NCI-H1092 (cell line): ENCODE data around the gene IQCN.
A peak's percentile ranks its signal among the peaks of the same experiment; 100 is the strongest.

ENCODE experiments used
- DNase-seq: peaks from one replicate; lab custom pipeline; 2025; lab: John Stamatoyannopoulos, UW

The IQCN gene

DNA sequence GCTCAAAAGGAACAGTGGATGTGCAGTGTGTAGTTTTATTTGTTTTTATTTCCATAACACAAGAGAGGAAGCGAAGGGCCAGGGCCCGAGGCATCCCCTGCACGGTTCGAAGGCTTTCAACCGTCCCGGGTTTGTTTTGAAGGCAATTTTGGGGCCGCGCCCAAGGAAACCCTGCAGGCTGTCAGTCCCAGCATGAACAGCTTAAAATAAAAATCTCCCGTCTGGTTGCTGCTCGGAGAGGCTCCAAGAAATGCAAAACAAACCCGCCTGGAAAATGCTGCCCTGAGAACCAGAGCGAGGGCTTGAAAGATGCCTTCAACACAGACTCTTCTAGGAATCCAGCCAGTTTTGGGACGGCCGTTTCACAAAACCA, 32.6 kb upstream of the IQCN start:
- no peak for DNase-seq

DNA sequence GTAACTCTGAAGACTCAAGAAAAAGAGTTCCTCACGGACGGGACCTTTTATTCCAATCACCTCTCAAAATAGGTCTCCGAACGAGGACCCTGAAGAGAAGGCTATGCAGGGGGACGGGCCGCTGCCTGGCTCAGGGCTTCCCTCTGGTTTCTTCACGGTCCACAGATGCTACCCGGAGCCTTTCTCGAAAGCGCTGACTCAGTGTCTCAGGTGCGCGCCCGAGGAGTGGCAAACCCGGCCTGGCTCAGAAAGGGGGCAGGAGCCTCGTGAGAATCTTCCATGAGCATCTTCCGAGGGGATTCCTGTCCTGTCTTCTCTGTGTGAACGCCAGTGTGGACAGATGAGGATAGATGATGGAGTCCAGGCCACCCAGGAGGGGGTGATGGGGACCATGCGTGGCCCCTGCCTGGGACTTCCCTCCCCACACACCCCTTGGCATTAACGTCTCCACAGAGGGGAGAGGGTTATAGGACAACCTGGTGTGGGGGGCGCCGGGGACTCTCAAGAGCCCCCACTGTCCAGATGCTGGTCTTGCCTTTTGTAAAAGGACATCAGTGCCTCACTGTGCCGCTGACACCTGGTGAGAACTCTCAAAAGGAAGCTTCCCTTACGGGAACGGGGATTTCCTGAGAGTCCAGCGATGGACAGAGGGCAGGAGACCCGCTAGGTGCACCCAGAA, 32.1 kb upstream of the IQCN start:
- no peak for DNase-seq

DNA sequence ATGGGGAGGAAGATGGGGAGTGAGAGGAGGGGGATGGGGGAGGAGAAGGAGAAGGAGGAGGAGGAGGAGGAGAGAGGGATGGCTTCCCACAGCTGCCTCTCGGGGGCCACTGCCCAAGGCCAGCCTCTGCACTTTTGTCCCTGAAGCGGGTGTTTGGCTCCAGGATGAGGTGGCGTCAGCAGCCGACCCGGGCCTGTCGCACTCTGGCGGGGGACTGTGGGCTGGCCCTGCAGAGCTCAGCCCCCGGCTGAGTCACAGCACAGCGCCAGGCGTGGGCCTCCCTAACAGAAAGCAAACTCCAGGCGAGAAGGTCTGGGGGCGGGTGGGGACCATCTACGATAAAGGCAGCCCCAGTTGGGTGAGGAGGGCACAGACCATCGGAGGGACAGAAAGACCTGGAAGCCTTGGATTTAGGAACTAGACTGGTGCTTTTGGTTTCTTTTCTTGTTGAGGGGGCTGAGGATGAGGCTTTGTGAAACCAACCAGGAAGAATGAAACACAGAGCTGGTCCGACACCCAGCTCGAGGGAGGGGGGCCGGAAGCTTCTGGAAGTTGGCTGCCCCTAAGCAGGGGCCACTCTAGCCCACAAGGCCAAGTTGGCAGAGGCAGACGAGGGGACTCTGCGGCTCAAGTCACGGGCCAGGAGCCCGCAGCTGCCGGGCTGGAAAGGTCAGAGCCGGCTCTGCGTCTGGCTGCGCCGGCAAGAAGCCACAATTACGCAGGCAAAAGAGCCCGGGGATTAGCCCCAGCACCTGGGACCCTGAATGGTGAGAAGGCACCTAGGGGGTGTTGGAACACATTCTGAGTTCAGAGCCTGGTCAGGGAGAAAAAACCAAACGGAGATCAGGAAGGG, 30.4 kb upstream of the IQCN start:
- no peak for DNase-seq

DNA sequence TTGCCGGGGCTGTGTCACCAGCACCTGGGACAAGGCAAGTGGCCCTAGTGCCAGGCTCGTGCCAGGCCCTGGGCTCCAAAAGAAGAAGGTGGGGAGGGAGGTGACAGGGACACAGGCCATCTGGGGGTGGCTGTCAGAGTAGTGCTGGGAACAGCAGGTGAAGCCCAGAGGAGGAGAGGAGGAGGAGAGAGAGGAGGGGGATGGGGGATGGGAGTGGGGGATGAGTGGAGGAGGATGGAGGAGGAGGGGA, 29.9 kb upstream of the IQCN start:
- no peak for DNase-seq

DNA sequence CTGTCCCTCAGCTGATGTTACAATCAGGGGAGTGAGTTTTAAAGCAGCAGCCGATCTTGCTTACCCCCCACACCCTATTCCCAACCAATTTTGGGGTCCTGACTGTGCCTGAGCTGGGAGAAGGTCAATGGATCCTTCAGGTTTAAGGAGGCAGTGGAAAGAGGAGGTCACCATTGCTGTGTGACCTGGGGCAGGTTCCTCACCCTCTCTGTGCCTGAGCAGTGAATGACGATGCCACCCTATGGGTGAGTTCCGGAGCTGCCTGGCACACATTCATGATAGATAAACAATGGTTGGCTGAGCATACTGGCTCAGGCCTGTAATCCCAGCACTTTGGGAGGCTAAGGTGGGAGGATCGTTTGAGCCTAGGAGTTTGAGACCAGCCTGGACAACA, 27.5 kb upstream of the IQCN start:
- no peak for DNase-seq

DNA sequence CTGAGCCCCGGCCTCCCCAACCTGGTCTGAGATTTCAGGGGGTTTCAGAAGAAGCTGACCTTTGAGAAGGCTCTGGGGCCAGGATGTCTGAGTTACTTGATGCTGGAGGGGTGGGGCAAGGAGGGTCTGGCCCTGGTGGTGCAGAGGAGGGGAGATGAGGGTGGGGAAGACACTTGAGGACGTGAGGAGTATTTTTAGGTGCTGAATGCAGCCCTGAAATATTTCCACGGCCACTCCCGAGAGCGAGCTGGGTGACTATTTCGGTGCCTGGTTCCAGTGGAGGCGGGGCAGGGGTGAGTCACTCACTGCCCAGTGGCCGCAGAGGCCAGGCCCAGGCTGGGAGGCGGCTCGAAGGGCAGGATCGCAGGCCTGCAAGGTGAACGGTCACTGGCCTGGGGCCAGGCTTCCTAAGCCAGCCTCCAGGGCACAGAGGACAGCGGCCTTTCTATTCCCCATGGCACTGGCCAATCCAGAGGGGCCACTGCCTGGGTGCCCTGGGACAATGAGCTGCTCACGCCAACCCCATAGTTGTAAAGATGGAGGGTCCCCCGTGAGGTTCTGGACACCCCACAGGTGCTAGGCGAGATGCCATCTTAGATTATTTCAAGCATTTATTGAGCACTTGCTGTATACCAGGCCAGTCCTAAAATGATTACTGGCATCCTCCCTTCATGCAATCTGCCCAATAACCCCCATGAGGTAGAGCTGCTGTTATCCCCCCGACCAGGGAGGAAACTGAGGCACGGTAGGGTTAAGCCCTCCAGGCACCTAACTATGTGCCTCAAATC, 26.9 kb upstream of the IQCN start:
- no peak for DNase-seq

DNA sequence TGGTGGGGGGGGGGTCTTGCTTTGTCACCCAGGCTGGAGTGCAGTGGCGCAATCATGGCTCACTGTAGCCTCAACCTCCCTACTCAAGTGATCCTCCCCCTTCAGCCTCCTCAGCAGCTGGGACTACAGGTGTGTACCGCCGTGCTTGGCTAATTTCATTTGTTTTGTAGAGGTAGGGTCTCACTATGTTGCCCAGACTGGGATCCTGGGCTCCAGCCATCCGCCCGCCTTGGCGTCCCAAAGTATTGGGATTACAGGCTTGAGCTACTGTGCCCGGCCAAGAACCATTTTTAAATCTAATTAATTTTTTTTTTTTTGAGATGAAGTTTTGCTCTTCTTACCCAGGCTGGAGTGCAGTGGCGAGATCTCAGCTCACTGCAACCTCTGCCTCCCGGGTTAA, 25.4 kb upstream of the IQCN start:
- DNase-seq, result no peak

DNA sequence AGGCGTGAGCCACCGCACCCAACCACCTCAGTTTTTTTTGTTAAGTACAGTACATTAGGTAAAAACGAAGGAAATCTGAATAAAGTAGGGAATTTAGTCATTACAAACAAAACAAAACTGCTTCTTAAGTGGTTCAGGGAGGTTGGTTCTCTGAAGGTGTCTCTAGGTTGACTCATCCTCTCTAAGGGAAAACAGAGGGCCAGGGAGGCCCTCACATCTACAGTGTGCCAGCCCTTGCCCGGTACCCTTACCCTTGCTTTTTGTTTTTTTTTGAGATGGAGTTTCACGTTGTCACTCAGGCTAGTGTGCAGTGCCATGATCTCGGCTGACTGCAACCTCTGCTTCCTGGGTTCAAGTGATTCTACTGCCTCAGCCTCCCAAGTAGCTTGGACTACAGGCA, 24.3 kb upstream of the IQCN start:
- DNase-seq, result no peak

DNA sequence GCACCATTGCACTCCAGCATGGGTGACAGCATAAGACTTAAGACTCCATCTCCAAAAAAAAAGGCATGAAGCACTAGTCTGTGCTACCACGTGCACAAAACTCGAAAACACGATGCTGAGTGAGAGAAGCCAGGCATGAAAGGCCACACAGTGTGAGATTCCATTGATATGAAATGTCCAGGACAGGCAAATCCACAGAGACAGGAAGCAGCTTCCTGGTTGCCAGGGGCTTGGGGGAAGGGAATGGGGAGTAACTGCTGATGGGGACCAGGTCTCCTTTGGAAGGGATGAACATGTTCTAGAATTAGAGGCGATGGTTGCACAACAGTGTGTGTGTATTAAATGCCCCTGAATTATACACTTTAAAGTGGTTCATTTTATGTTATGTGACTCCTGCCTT, 23.1 kb upstream of the IQCN start:
- DNase-seq, result no peak

DNA sequence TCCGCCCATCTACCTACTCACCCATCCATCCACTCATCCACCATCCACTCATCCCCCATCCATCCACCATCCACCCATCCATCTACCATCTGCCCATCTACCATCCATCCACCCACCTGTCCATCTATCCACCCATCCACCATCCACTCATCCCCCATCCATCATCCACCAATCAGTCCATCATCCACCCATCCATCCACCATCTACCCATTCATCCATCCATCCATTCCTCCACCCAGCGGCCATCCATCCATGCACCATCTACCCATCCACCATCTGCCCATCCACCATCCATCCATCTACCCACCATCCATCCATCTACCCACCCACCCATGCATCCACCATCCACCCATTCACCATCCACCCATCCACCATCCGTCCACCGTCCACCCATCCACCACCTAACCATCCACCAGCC, 20.8 kb upstream of the IQCN start:
- no peak for DNase-seq

DNA sequence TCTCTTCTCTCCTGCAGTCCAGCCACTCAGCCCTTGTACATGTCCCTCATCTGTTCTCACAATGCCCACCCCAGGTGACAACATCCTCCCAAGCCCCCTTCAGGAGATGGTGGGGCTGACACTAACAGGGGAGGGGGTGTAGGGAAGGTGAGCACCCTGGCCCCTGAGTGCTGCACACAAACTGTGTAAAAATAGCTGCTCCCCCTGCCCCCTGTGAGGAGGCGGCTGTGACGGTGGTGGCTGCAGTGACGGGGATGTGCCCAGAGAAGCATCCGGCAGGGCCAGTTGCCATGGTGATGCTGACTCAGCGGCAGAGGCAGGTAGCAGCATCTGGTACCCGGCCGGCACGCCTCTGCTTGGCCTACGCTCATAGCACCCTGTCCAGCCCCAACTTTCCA, 20.2 kb upstream of the IQCN start:
- DNase-seq, result no peak

DNA sequence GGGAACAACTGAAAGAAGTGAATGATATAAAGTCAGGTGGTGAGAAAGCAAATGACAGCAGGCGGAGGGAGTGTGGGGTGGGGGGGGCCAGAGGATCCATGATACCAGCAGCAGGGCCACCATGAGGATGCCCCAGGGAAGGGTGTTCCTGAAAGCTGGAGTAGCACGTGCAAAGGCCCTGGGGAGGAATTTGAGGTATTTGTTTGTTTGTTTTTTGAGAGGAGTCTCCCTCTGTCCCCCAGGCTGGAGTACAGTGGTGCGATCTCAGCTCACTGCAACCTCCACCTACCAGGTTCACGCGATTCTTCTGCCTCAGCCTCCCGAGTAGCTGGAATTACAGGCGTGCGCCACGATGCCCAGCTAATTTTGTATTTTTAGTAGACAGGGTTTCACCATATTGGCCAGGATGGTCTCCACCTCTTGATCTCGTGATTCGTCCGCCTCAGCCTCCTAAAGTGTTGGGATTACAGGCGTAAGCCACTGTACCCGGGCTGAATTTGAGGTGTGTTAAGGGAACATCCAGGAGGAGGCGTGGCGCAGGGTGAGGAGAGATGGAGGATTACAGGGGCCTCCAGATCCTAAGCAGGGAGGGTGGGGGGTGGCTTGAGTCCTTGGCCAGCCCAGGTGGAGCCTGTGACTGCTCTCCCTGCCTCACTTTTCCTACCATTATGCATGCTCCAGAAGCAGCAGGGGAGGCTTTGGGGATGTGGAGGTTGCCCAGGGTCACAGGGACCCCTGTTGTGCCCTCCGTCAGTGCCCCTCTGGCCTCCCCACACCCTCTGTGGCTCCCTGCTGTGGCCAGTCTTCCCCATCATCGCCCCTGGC, 19.6 kb upstream of the IQCN start:
- no peak for DNase-seq

DNA sequence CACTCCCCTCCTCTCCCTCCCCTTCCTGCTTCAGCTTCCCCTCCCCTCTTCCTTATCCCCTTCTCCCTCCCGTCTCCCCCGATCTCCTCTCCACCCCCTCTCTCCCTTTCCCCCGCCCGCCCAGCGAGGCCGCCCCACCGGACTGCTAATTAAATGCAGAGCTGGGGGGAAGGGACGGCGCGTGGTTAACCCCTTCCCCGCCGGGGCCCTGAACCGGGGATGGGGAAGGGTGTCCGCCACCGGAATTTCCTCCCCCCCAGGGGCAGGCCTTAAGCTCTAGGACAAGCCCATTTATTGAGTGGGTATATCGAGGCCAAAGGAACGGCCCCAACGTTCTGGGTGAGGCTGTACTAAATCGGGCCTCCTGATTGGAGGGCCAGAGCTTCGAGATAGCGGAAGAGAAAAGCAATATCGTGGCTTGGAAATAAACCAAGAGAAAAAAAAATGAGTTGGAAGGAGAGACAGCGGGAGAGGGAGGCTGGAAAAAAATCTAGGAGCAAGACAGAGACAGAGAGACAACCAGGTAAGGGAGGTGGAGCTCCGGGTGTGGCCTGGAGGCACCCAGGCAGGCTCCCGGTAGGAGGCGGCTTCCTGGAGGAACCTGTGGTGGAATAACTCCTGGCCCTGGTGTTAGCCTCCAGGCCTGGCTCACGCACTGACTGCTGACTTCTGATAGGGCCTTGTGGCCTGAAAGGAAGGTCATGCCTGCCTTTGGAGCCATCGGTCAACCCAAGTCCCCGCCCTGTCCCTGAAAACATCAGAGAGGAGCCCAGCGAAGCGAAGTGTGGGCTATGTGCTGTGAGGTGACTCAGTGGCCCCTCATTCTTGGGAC, 18.8 kb upstream of the IQCN start:
- DNase-seq, result no peak

DNA sequence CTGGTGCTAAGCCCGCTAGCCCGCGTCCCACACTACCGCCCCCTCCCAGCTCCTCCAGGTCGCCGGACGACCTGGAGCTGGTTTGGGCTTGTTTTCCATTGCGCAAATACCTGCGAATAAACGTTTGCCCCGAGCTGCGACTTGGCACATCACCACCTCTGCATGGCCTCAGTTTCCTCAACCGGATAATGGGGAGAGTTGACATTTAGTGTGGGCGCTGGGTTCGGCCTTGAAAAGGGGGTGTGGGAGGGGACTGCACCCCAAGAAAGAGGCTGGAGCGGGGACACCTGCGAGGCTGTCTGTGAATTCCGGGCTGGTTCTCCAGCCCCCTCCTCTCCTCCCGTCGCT, 18.2 kb upstream of the IQCN start:
- no peak for DNase-seq

DNA sequence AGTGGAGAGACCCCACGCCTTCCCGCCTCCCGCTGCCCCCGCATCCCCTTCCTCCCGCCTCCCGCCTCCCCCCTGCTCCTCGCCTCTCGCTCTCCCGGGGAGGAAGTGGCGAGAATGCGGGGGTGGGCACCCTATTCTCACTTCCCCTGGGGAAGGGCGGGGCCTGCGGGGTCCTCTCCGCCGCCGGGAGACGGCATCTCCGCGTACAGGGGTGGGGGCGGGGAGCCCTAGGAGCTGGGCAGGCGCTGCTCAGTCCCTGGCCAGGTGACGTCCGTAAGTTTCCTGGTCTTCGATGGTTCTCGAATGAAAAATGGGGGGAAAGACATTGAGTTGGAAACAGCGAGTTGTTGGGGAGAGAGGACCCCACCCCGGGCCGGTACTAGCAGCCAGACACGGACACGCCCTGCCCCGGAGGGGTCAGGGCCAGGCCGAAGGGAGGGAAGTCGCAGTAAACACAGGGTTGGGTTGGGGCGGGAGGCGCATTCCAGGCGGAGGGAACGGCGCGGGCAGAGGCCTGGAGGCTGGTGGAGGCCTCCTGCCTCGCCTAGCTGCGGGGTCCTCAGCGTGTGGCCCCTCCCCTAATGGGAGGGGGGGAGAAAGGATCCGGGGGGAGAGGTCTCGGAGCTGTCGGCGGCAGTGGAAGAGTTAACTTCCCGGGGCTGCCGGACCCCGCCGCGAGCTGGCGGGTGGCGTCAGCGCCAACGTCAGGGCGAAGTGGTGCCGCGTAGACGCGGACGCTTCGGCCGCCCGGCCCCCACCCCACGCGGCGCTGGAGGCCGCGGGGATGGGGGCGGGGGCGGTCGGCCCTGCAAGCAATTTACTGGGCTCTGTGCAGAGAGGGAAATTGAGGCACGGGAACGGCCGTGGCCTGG, 17.6 kb upstream of the IQCN start:
- peak; percentile 29 for DNase-seq

DNA sequence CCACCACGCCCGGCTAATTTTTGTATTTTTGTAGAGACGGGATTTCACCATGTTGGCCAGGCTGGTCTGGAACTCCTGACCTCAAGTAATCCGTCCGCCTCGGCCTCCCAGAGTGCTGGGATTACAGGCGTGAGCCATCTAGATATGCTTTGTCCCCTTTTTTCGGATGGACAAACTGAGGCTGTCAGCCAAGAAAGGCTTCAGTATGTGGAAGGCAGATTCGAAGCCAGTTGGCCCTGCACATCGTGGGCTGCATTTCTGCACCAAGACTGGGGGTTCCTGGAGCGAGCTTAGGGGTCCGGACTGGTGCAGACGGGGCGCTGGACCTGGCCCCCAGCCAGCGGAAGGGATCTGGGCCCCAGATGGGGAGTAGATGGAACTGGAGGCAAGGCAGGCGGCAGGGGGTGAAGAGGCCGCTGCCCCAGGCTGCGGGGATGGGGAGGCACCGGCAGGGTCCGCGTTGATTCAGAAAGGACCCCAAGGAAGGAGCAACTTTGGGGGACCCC, 16.8 kb upstream of the IQCN start:
- no peak for DNase-seq

DNA sequence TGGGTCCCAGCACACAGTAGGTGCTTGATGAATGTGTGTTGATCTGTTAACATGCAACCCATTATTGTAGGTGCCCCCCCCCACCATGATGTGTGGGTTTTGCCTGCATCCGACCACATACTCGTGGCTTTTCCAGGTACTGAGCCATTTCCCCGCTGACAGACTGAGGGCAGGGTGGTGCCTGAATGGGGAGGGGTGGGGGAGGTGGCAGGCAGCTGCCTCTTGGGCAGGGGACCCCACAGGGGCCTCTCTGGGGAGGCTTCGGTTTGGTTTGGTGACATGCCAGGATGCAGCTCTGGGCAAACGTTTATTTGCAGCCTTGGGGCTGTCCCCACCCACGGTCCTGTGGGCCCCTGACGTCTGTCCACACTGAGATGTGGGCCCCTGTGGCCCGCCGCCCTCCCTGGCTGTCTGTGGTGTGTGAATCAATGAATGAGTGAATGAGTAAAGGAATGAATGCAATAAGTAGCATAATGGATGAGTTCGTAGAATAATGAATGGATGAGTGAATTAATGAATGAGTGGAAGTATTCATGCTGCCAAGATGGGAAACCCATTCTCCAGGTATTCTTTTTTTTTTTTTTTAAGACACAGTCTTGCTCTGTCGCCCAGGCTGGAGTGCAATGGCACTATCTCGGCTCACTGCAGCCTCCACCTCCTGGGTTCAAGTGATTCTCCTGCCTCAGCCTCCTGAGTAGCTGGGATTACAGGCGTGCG, 16.2 kb upstream of the IQCN start:
- no peak for DNase-seq

DNA sequence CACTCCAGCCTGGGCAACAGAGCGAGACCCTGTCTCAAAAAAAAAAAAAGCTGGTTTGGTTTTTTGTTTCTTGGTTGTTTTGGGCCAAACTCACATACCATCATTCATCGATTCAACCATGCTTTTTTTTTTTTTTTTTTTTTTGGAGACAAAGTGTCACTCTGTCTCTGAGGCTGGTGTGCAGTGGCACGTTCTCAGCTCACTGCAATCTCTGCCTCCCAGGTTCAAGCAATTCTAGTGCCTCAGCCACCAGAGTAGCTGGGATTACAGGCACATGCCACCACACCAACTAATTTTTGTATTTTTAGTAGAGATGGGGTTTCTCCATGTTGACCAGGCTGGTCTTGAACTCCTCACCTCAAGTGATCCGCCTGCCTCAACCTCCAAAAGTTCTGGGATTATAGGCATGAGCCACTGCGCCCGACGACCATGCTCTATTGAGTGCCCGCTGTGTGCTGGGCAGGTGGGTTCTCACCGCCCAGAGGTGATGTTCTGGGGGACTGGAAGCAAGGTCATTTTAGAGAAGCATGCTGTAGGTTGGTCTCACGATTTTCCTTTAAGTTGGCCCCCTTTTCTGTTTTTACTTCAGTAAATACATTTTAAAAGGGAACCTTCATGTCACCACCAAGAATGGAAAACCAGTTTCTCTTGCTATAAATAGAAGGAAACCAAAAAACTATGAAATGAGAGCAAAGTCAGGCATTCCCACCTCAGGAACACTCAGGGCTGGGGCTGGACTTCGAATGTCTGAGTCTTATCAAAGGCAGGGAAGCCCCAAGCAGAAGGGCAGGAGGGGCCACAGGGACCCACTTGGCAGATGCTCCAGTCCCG, 15.4 kb upstream of the IQCN start:
- no peak for DNase-seq
